HEK293 (cell line): ENCODE data around the gene RAD51AP1.

Experiments used
- CTCF ChIA-PET: fragments of 350-600 bp; formaldehyde crosslinking; extraction: SDS; loops from one replicate; lab custom pipeline; 2021; ENCODE audit warnings: antibody characterized with exemption; lab: Yijun Ruan, JAX
- POLR2A ChIA-PET: fragments of 300-600 bp; formaldehyde crosslinking; extraction: SDS; loops from one replicate; lab custom pipeline; 2020; ENCODE audit warnings: antibody characterized with exemption, inconsistent platforms; lab: Yijun Ruan, JAX
- H3K27ac ChIP-seq: fragments of 200-500 bp; sonication (Bioruptor generic); 2 replicates; pipeline ENCODE4 v1.5.1; 2014; ENCODE audit warnings: low read depth, low read length, control low read depth, inconsistent platforms; ENCODE audit errors: extremely low read depth
- H3K36me3 ChIP-seq, 2 experiments: fragments of 200-500 bp in 1 of 2; sonication (Bioruptor generic) in 1 of 2; 1 replicate in 1 of 2; 2 replicates in 1 of 2; pipeline ENCODE4 v1.5.1; 2014 to 2017; ENCODE audit warnings: inconsistent platforms in 2 of 2, low read length in 2 of 2; ENCODE audit not compliant: control insufficient read depth in 2 of 2, insufficient read depth in 1 of 2
- H3K4me1 ChIP-seq: fragments of 200-500 bp; sonication (Bioruptor generic); 2 replicates; pipeline ENCODE4 v1.5.1; 2014; ENCODE audit warnings: mild to moderate bottlenecking, low read length, inconsistent platforms; ENCODE audit not compliant: control insufficient read depth, insufficient read depth
- H3K4me3 ChIP-seq: 2 replicates; pipeline ENCODE4 v1.5.1; 2011; ENCODE audit warnings: low read depth, mild to moderate bottlenecking, control low read depth, low read length, moderate library complexity
- H3K9me3 ChIP-seq: fragments of 200-500 bp; sonication (Bioruptor generic); 2 replicates; pipeline ENCODE4 v1.5.1; 2014; ENCODE audit warnings: low read depth, low read length, inconsistent platforms; ENCODE audit not compliant: control insufficient read depth, insufficient read depth
- GLIS2 ChIP-seq: fragments of 450-650 bp; formaldehyde crosslinking; IDR thresholded peaks from 2 replicates; pipeline ENCODE4 v1.5.1; 2016; ENCODE audit warnings: missing biosample characterization, missing genetic modification characterization
- SETDB1 ChIP-seq: IDR thresholded peaks from one replicate; pipeline ENCODE4 v1.6.1; 2017; ENCODE audit warnings: mild to moderate bottlenecking, low read length, moderate library complexity, mixed read lengths; ENCODE audit not compliant: insufficient read length
- ZBTB21 ChIP-seq: fragments of 450-650 bp; formaldehyde crosslinking; IDR thresholded peaks from 2 replicates; pipeline ENCODE4 v1.5.1; 2017; ENCODE audit warnings: missing biosample characterization, missing genetic modification characterization
- ZIC2 ChIP-seq: fragments of 450-650 bp; formaldehyde crosslinking; IDR thresholded peaks from 2 replicates; pipeline ENCODE4 v1.5.1; 2016; ENCODE audit warnings: missing biosample characterization, missing genetic modification characterization
- ZNF10 ChIP-seq: fragments of 450-650 bp; formaldehyde crosslinking; IDR thresholded peaks from 2 replicates; pipeline ENCODE4 v1.5.1; 2017; ENCODE audit warnings: missing biosample characterization, missing genetic modification characterization
- ZNF140 ChIP-seq: fragments of 450-650 bp; formaldehyde crosslinking; IDR thresholded peaks from 2 replicates; pipeline ENCODE4 v1.5.1; 2016; ENCODE audit warnings: missing biosample characterization, missing genetic modification characterization
- ZNF174 ChIP-seq: fragments of 450-650 bp; formaldehyde crosslinking; IDR thresholded peaks from 2 replicates; pipeline ENCODE4 v1.5.0; 2017; ENCODE audit warnings: missing biosample characterization, mild to moderate bottlenecking, missing genetic modification characterization
- ZNF335 ChIP-seq: fragments of 450-650 bp; formaldehyde crosslinking; conservative IDR thresholded peaks from 2 replicates; pipeline ENCODE4 v1.5.1; 2016; ENCODE audit warnings: missing biosample characterization, missing genetic modification characterization
- ZNF423 ChIP-seq: fragments of 450-650 bp; formaldehyde crosslinking; IDR thresholded peaks from 2 replicates; pipeline ENCODE4 v1.5.1; 2016; ENCODE audit warnings: missing biosample characterization, missing genetic modification characterization
- ZNF530 ChIP-seq: fragments of 450-650 bp; formaldehyde crosslinking; IDR thresholded peaks from 2 replicates; pipeline ENCODE4 v1.5.1; 2016; ENCODE audit warnings: low read depth, missing biosample characterization, missing genetic modification characterization
- ZNF548 ChIP-seq: fragments of 450-650 bp; formaldehyde crosslinking; IDR thresholded peaks from 2 replicates; pipeline ENCODE4 v1.5.1; 2016; ENCODE audit warnings: missing biosample characterization, missing genetic modification characterization
- ZNF664 ChIP-seq: fragments of 450-650 bp; formaldehyde crosslinking; IDR thresholded peaks from 2 replicates; pipeline ENCODE4 v1.5.1; 2016; ENCODE audit warnings: missing biosample characterization, missing genetic modification characterization
- ZNF785 ChIP-seq: fragments of 450-650 bp; formaldehyde crosslinking; IDR thresholded peaks from 2 replicates; pipeline ENCODE4 v1.5.1; 2016; ENCODE audit warnings: missing biosample characterization, missing genetic modification characterization
- TF ChIP-seq, protein P1 (sequence below): fragments of 450-650 bp; IDR thresholded peaks from 2 replicates; pipeline ENCODE4 v1.5.1; 2018; ENCODE audit warnings: missing biosample characterization, mild to moderate bottlenecking, missing genetic modification characterization
- TF ChIP-seq, protein P2 (sequence below): fragments of 450-650 bp; formaldehyde crosslinking; IDR thresholded peaks from 2 replicates; pipeline ENCODE4 v1.5.1; 2017; ENCODE audit warnings: missing biosample characterization, missing genetic modification characterization
- TF ChIP-seq, protein P3 (sequence below): fragments of 450-650 bp; formaldehyde crosslinking; IDR thresholded peaks from 2 replicates; pipeline ENCODE4 v1.5.1; 2017; ENCODE audit warnings: missing biosample characterization, missing genetic modification characterization
- TF ChIP-seq, protein P4 (sequence below): fragments of 450-650 bp; formaldehyde crosslinking; IDR thresholded peaks from 2 replicates; pipeline ENCODE4 v1.5.1; 2017; ENCODE audit warnings: missing biosample characterization, missing genetic modification characterization
- TF ChIP-seq, protein P5 (sequence below): fragments of 450-650 bp; formaldehyde crosslinking; IDR thresholded peaks from 2 replicates; pipeline ENCODE4 v1.5.1; 2016; ENCODE audit warnings: missing biosample characterization, missing genetic modification characterization
- TF ChIP-seq, protein P6 (sequence below): fragments of 450-650 bp; formaldehyde crosslinking; IDR thresholded peaks from 2 replicates; pipeline ENCODE4 v1.5.0; 2017; ENCODE audit warnings: missing biosample characterization, missing genetic modification characterization, borderline replicate concordance
- TF ChIP-seq, protein P7 (sequence below): fragments of 450-650 bp; formaldehyde crosslinking; IDR thresholded peaks from 2 replicates; pipeline ENCODE4 v1.5.1; 2016; ENCODE audit warnings: missing biosample characterization, missing genetic modification characterization

Gene RAD51AP1

DNA sequence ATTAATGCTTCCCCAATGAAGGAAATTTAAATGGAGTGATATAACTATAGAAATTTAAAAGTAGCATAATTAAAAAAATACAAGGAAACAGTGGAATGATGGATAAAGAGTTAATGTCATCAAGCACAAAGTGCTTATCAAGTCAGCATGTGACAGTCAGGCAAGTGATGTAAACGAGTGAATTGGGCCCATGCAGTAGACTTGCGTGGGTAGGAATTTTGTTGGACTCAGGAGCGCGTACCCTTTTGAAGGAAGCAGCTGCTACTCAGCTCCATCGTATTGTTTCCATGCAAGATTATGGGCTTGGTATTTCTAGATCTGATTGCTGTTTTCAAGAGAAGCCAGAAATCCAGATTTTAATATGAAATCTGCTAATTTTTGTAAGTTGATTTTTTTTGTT lies 18.9 kb downstream of the RAD51AP1 start:
- POLR2A ChIA-PET, result no interaction called here
- Histone ChIP-seq H3K27ac (no peak overlapping the region), H3K9me3 (no peaks in the 10 kb centered on the region), H3K36me3 (peaks cover 33 to 69% of the 10 kb centered on the region in 2 experiments; a peak in 2 of 3 replicates), H3K4me3 (no peak overlapping the region), H3K4me1 (peaks cover 4% of the 10 kb centered on the region)
- TF ChIP-seq, protein P1, sequence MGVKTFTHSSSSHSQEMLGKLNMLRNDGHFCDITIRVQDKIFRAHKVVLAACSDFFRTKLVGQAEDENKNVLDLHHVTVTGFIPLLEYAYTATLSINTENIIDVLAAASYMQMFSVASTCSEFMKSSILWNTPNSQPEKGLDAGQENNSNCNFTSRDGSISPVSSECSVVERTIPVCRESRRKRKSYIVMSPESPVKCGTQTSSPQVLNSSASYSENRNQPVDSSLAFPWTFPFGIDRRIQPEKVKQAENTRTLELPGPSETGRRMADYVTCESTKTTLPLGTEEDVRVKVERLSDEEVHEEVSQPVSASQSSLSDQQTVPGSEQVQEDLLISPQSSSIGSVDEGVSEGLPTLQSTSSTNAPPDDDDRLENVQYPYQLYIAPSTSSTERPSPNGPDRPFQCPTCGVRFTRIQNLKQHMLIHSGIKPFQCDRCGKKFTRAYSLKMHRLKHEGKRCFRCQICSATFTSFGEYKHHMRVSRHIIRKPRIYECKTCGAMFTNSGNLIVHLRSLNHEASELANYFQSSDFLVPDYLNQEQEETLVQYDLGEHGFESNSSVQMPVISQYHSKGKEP, result no peak
- TF ChIP-seq, protein P2, sequence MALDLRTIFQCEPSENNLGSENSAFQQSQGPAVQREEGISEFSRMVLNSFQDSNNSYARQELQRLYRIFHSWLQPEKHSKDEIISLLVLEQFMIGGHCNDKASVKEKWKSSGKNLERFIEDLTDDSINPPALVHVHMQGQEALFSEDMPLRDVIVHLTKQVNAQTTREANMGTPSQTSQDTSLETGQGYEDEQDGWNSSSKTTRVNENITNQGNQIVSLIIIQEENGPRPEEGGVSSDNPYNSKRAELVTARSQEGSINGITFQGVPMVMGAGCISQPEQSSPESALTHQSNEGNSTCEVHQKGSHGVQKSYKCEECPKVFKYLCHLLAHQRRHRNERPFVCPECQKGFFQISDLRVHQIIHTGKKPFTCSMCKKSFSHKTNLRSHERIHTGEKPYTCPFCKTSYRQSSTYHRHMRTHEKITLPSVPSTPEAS (tag by site-specific recombination), result no peak
- TF ChIP-seq ZNF140 (tag by site-specific recombination), result no peak
- TF ChIP-seq ZNF548 (tag by site-specific recombination), result no peak
- no peak for TF ChIP-seq ZIC2 (tag by site-specific recombination)
- TF ChIP-seq, protein P3, sequence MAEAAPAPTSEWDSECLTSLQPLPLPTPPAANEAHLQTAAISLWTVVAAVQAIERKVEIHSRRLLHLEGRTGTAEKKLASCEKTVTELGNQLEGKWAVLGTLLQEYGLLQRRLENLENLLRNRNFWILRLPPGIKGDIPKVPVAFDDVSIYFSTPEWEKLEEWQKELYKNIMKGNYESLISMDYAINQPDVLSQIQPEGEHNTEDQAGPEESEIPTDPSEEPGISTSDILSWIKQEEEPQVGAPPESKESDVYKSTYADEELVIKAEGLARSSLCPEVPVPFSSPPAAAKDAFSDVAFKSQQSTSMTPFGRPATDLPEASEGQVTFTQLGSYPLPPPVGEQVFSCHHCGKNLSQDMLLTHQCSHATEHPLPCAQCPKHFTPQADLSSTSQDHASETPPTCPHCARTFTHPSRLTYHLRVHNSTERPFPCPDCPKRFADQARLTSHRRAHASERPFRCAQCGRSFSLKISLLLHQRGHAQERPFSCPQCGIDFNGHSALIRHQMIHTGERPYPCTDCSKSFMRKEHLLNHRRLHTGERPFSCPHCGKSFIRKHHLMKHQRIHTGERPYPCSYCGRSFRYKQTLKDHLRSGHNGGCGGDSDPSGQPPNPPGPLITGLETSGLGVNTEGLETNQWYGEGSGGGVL (tag by site-specific recombination), result no peak
- TF ChIP-seq, protein P4, sequence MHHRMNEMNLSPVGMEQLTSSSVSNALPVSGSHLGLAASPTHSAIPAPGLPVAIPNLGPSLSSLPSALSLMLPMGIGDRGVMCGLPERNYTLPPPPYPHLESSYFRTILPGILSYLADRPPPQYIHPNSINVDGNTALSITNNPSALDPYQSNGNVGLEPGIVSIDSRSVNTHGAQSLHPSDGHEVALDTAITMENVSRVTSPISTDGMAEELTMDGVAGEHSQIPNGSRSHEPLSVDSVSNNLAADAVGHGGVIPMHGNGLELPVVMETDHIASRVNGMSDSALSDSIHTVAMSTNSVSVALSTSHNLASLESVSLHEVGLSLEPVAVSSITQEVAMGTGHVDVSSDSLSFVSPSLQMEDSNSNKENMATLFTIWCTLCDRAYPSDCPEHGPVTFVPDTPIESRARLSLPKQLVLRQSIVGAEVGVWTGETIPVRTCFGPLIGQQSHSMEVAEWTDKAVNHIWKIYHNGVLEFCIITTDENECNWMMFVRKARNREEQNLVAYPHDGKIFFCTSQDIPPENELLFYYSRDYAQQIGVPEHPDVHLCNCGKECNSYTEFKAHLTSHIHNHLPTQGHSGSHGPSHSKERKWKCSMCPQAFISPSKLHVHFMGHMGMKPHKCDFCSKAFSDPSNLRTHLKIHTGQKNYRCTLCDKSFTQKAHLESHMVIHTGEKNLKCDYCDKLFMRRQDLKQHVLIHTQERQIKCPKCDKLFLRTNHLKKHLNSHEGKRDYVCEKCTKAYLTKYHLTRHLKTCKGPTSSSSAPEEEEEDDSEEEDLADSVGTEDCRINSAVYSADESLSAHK (tag by site-specific recombination), result no peak
- TF ChIP-seq SETDB1, result no peak
- TF ChIP-seq ZNF785 (tag by site-specific recombination), result no peak
- no peak for TF ChIP-seq ZNF174 (tag by site-specific recombination)
- no peak for TF ChIP-seq ZNF10 (tag by site-specific recombination)
- TF ChIP-seq, protein P5, sequence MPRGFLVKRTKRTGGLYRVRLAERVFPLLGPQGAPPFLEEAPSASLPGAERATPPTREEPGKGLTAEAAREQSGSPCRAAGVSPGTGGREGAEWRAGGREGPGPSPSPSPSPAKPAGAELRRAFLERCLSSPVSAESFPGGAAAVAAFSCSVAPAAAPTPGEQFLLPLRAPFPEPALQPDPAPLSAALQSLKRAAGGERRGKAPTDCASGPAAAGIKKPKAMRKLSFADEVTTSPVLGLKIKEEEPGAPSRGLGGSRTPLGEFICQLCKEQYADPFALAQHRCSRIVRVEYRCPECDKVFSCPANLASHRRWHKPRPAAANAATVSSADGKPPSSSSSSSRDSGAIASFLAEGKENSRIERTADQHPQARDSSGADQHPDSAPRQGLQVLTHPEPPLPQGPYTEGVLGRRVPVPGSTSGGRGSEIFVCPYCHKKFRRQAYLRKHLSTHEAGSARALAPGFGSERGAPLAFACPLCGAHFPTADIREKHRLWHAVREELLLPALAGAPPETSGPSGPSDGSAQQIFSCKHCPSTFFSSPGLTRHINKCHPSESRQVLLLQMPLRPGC (tag by site-specific recombination), result no peak
- TF ChIP-seq, protein P6, sequence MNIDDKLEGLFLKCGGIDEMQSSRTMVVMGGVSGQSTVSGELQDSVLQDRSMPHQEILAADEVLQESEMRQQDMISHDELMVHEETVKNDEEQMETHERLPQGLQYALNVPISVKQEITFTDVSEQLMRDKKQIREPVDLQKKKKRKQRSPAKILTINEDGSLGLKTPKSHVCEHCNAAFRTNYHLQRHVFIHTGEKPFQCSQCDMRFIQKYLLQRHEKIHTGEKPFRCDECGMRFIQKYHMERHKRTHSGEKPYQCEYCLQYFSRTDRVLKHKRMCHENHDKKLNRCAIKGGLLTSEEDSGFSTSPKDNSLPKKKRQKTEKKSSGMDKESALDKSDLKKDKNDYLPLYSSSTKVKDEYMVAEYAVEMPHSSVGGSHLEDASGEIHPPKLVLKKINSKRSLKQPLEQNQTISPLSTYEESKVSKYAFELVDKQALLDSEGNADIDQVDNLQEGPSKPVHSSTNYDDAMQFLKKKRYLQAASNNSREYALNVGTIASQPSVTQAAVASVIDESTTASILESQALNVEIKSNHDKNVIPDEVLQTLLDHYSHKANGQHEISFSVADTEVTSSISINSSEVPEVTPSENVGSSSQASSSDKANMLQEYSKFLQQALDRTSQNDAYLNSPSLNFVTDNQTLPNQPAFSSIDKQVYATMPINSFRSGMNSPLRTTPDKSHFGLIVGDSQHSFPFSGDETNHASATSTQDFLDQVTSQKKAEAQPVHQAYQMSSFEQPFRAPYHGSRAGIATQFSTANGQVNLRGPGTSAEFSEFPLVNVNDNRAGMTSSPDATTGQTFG (tag by site-specific recombination), result no peak
- no peak for TF ChIP-seq ZNF423 (tag by site-specific recombination)
- no peak for TF ChIP-seq ZBTB21
- TF ChIP-seq ZNF664 (tag by site-specific recombination), result no peak
- no peak for TF ChIP-seq ZNF530
- TF ChIP-seq, protein P7, sequence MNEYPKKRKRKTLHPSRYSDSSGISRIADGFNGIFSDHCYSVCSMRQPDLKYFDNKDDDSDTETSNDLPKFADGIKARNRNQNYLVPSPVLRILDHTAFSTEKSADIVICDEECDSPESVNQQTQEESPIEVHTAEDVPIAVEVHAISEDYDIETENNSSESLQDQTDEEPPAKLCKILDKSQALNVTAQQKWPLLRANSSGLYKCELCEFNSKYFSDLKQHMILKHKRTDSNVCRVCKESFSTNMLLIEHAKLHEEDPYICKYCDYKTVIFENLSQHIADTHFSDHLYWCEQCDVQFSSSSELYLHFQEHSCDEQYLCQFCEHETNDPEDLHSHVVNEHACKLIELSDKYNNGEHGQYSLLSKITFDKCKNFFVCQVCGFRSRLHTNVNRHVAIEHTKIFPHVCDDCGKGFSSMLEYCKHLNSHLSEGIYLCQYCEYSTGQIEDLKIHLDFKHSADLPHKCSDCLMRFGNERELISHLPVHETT (tag by site-specific recombination), result no peak
- TF ChIP-seq GLIS2 (tag by site-specific recombination), result no peak
- no peak for TF ChIP-seq ZNF335 (tag by site-specific recombination)
- CTCF ChIA-PET, result no interaction called here
